ENCODE results near the gene CCDC28A. TPM values are rescaled to one million over a fixed set of nuclear protein-coding genes. Genes with fewer than 3 reads are reported as not detected.

CCDC28A gene
- total RNA-seq, 4 donors from 2014 or later = 4.6 to 8.4 (median 5.6) TPM

GRCh38 chr6:138809677-138810076, 36.1 kb downstream of the CCDC28A start:
- Histone ChIP-seq H3K27ac (no peak overlapping the region), H3K4me3 (no peak overlapping the region), H3K4me1 (no peaks in the 10 kb centered on the region), H3K27me3 (no peaks in the 10 kb centered on the region), H3K36me3 (no peaks in the 10 kb centered on the region), H3K9me3 (no peaks in the 10 kb centered on the region)
- ATAC-seq (no peak), DNase-seq (no peak)
- intact Hi-C loops (cut with DNase I; ENCODE audit: low total_unique reads) (no loop called here), in situ Hi-C loops (cut with MboI; ENCODE audit: low sequenced_read_pairs in 4 of 4) (loop anchor here (10.0 to 25.0 kb wide), 3 partner anchors 175 to 555 kb away; partner anchors contain the start of genes CITED2 (in 2 of the 4) and REPS1 (in 1 of the 4))
- TF ChIP-seq POLR2A (IDR thresholded peaks at IDR 0.05) (no peak), CTCF (IDR thresholded peaks at IDR 0.05 in 4 of 5, conservative IDR thresholded peaks at IDR 0.05 in 1 of 5) (no peak)

DNA sequence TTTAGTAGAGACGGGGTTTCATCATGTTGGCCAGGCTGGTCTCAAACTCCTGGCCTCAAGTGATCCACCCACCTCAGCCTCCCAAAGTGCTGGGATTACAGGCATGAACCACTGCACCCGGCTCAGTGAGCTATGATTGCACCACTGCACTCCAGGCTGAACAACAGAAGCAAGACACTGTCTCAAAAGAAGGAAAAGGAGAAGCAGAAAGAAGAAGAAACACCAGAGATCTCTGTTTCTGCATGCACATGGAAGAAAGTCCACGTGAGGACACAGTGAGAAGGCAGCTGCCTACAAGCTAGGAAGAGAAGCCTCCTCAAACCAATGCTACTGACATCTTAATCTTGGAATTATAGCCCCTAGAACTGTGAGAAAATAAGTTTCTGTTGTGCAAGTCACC, 38.3 kb downstream of the CCDC28A start:
- Histone ChIP-seq H3K9me3 (no peaks in the 10 kb centered on the region), H3K27ac (no peak overlapping the region), H3K27me3 (no peaks in the 10 kb centered on the region), H3K4me3 (no peak overlapping the region), H3K36me3 (no peaks in the 10 kb centered on the region), H3K4me1 (no peaks in the 10 kb centered on the region)
- in situ Hi-C loops (cut with MboI; ENCODE audit: low sequenced_read_pairs in 4 of 4) (loop anchor here (10.0 to 25.0 kb wide), 3 partner anchors 173 to 553 kb away; partner anchors contain the start of genes CITED2 (in 2 of the 4) and REPS1 (in 1 of the 4)), intact Hi-C loops (cut with DNase I; ENCODE audit: low total_unique reads) (no loop called here)
- ATAC-seq (no peak), DNase-seq (no peak)
- TF ChIP-seq POLR2A (IDR thresholded peaks at IDR 0.05) (no peak), CTCF (IDR thresholded peaks at IDR 0.05 in 4 of 5, conservative IDR thresholded peaks at IDR 0.05 in 1 of 5) (no peak)

DNA sequence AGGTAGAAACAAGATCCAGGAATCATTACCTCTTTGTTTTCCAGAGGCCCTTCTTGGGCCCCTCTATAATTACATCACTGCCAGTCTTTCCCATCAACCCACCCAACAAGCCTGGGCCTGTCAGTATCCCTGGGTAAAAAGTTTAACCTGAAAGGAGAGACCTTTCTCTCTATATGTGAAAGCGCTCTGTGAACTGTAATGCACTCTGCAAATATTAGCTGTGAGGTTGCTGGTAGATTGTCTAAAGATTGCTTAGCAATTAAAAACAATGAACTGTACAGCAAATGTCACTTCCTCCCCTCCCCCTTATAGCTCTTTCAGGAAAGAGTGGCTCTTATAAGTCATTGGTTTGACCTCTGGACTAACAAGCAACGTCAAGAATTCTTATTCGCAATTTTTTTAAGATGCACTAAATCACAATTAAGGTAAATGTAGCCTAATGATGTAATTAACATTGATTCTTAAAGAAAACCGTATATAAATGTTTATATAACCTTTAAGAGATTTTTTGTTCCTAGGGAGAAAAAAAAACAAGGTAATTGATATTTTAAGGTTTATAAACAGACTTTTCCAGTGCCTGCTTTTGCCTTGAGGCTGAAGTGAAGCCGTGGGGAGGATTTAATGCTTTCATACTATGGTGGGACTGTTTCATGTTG, 40.7 kb downstream of the CCDC28A start:
- Histone ChIP-seq H3K4me3 (no peak overlapping the region), H3K27me3 (no peaks in the 10 kb centered on the region), H3K4me1 (no peaks in the 10 kb centered on the region), H3K36me3 (no peaks in the 10 kb centered on the region), H3K27ac (no peak overlapping the region), H3K9me3 (no peaks in the 10 kb centered on the region)
- intact Hi-C loops (cut with DNase I; ENCODE audit: low total_unique reads) = no loop called here
- TF ChIP-seq POLR2A (IDR thresholded peaks at IDR 0.05) (no peak), CTCF (IDR thresholded peaks at IDR 0.05 in 4 of 5, conservative IDR thresholded peaks at IDR 0.05 in 1 of 5) (no peak)
- ATAC-seq = no peak
- DNase-seq = no peak
- in situ Hi-C loops (cut with MboI; ENCODE audit: low sequenced_read_pairs in 4 of 4) = loop anchor here (10.0 to 25.0 kb wide), 3 partner anchors 170 to 550 kb away; partner anchors contain the start of genes CITED2 (in 2 of the 4) and REPS1 (in 1 of the 4)

GRCh38 chr6:138815221-138815620, 41.7 kb downstream of the CCDC28A start:
- no peak for DNase-seq
- H3K27me3 ChIP-seq = no peaks in the 10 kb centered on the region
- H3K9me3 ChIP-seq = no peaks in the 10 kb centered on the region
- TF ChIP-seq CTCF (IDR thresholded peaks at IDR 0.05 in 4 of 5, conservative IDR thresholded peaks at IDR 0.05 in 1 of 5) = no peak
- TF ChIP-seq POLR2A (IDR thresholded peaks at IDR 0.05) = no peak
- intact Hi-C loops (cut with DNase I; ENCODE audit: low total_unique reads) (no loop called here), in situ Hi-C loops (cut with MboI; ENCODE audit: low sequenced_read_pairs in 4 of 4) (loop anchor here (5.0 to 25.0 kb wide), 4 partner anchors 170 to 550 kb away; partner anchors contain the start of genes REPS1 (in 3 of the 4) and CITED2 (in 2 of the 4))
- ATAC-seq = no peak
- H3K36me3 ChIP-seq = no peaks in the 10 kb centered on the region
- H3K4me1 ChIP-seq = no peaks in the 10 kb centered on the region
- no peak overlapping the region for H3K4me3 ChIP-seq
- no peak overlapping the region for H3K27ac ChIP-seq
